Naive B cell (primary cell): Measurements from ENCODE around the gene ATAT1. TPM values are rescaled to one million over a fixed set of nuclear protein-coding genes. Genes with fewer than 3 reads are reported as not detected.
A peak's percentile ranks its signal among the peaks of the same experiment; 100 is the strongest.

Experiments used
- ATAC-seq, 2 donors: fragments of 150-1000 bp; cut with Tn5 transposase; 2 replicates each; pipeline ENCODE4 v1.10.0; 2021; ENCODE audit warnings: low read depth in 2 of 2, mild to moderate bottlenecking in 2 of 2, moderate library complexity in 2 of 2
- DNase-seq: peaks from one replicate; pipeline ENCODE4 v3.0.0; 2022
- H3K27ac Mint-ChIP-seq, 6 donors: one replicate each; pipeline ENCODE4 v1.8.0; 2020 to 2022; ENCODE audit warnings: mild to moderate bottlenecking in 6 of 6, mixed read lengths in 6 of 6, moderate library complexity in 5 of 6, inconsistent platforms in 2 of 6
- H3K27me3 Mint-ChIP-seq, 3 donors: one replicate each; pipeline ENCODE4 v1.8.0; 2021 to 2022; ENCODE audit warnings: mixed read lengths in 3 of 3, mild to moderate bottlenecking in 1 of 3
- H3K36me3 Mint-ChIP-seq, 2 donors: one replicate each; pipeline ENCODE4 v1.8.0; 2020 to 2022; ENCODE audit warnings: mixed read lengths in 2 of 2, inconsistent platforms in 1 of 2, mild to moderate bottlenecking in 1 of 2
- H3K4me1 Mint-ChIP-seq, 3 donors: one replicate each; pipeline ENCODE4 v1.8.0; 2020 to 2022; ENCODE audit warnings: mixed read lengths in 3 of 3, inconsistent platforms in 1 of 3, mild to moderate bottlenecking in 1 of 3, moderate library complexity in 1 of 3
- H3K4me3 Mint-ChIP-seq, 8 donors: one replicate each; pipeline ENCODE4 v1.8.0; 2020 to 2022; ENCODE audit warnings: mild to moderate bottlenecking in 8 of 8, mixed read lengths in 8 of 8, moderate library complexity in 8 of 8, inconsistent platforms in 2 of 8
- H3K9me3 Mint-ChIP-seq, 7 donors: one replicate each; pipeline ENCODE4 v1.8.0; 2020 to 2022; ENCODE audit warnings: mixed read lengths in 7 of 7, mild to moderate bottlenecking in 5 of 7, inconsistent platforms in 2 of 7, moderate library complexity in 1 of 7
- polyA plus RNA-seq, 6 donors: library from polyadenylated mRNA; unstranded; fragments of 300-500 nt; fragmentation: Illumina TruSeq; gene quantifications; one replicate each; pipeline ENCODE4 v1.2.3, GENCODE V29; 2021; ENCODE audit warnings: low read depth in 6 of 6

Gene ATAT1
- polyA plus RNA-seq, 6 donors from 2014 or later: 0.79 to 4.1 (median 2.0) TPM

DNA sequence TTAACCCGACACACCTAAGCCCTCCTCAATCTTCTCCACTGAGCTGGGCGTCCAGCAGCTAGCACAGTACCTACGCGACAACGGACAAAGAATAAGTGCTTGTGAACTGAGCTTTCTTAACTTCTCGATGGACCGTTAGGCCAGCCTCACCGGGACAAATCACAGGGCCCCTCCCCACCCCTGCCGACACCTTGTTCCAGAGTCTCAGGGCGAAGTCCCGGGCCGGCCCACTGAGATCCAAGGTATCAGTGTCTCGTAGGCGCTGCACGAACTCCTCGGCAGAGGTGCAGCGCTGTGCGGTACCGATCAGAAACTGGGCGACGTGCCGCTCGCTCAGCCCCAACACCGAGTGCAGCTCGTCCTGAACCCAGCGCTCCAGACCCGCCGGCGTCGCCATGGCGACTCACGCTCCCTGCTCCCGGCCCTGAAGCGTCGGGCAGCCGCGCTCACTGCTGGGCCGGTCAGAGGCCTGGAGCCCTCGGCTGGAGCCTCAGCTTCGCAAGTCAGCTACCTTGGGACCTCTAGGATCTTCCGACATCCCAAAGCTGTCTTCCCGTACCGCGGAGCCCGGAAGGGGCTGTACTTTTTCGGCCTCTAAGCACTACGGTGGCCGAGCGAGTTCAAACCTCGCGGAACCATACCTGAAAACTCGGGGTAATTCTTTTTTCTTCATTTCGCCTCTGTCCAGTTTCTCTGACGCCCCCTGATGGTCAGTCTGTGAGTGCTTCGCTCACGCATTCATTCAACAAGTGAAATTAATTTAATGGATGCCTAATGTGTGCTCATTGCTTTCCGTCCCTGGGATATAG lies 46.0 kb downstream of the ATAT1 start, which contains the start of gene DHX16:
TSS of gene DHX16 (minus strand) at position 562 of the 809 bp plus-strand sequence. CDS start at position 397, 165 bp downstream.
- ATAC-seq (peak; percentile 82 to 83), DNase-seq (peak; percentile 92)
- H3K9me3 Mint-ChIP-seq: no peaks in the 10 kb centered on the region
- H3K4me1 Mint-ChIP-seq: peaks cover 27 to 43% (median 32%) of the 10 kb centered on the region in 3 donors
- H3K27me3 Mint-ChIP-seq: no peaks in the 10 kb centered on the region
- peak within 1 kb of the TSS; percentile 81 to 96 (median 88) for H3K27ac Mint-ChIP-seq
- H3K4me3 Mint-ChIP-seq: peak within 1 kb of the TSS; percentile 90 to 97 (median 93)
- H3K36me3 Mint-ChIP-seq: peaks cover 17 to 21% of the 10 kb centered on the region in 2 donors

DNA sequence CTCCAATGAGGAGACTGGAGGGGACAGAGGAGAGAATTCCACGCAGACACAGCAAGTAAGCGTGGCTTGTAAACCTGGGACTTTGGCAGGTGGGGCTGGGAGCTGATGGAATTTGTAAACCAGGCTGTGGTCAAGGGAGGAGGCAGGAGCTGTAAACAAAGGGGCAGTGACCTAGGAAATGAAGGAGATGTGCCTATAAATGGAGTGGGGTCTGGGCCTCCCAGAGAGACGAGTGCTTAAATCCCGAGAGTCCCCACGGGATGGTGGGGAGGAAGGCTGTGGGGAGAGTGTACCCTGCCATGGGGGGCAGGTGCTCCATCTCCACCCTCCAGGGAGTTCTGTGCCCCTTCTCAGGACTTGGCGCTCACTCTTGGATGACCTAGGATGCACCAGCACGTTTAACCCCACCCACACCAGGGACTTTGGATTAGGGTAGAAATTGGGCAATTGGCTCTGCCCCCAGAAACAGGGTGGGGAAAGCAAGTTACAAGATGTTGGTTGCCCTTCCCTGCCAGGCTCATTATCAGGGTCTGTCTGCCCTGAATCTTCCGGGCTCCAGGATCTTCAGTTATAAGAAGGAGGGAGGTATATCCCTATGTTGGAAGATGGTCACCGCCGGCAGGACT lies 50.1 kb downstream of the ATAT1 start:
- Mint-ChIP-seq H3K4me3 (peak overlapping the region in 2 of 8 donors; percentile 16 to 21), H3K27ac (peak overlapping the region; percentile 26 to 84 (median 70)), H3K4me1 (peaks cover 46 to 59% (median 48%) of the 10 kb centered on the region in 3 donors), H3K36me3 (peaks cover 8 to 29% of the 10 kb centered on the region in 2 donors), H3K27me3 (no peaks in the 10 kb centered on the region), H3K9me3 (no peaks in the 10 kb centered on the region)
- DNase-seq: no peak
- ATAC-seq: no peak

DNA sequence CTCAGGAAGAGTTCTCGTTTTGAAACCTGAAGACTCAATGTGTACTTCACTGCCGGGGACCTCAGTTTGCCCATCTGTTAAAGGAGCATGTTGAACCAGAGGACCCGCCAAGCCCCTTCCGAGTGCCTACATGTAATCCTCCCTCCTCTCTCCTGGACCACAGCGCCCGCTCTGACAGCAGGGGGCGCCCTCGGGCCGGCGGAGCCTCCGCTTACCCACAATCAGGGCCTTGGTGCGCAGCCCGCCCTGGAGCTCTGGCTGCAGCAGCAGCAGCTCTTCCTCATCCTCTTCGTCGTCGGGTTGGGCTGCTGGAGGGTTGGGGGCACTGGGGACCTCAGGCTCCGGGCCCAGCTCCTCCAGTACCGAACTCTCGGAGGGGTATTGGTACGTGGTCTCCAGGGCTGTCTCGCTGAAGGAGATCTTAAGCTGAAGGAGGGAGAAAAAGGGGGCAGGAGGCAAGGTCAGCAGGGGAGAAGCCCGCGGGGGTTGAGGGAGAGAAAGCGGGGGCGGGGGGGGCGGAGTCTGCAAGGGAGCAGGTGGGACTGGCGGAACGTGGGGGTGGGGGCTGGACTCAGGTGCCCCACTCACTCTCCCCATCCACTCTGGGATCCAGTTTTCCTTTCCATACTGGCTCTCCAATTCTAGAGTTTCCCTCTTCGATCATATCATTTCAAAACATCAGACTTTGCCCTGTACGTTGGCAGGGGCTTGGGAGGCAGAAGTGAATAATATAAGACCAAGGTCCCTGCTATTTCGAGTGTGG lies 52.5 kb downstream of the ATAT1 start:
- Mint-ChIP-seq H3K27ac (peak overlapping the region in 5 of 6 donors; percentile 27 to 95 (median 83)), H3K9me3 (no peaks in the 10 kb centered on the region), H3K36me3 (peaks cover 8 to 44% of the 10 kb centered on the region in 2 donors), H3K27me3 (no peaks in the 10 kb centered on the region), H3K4me1 (peaks cover 53 to 58% (median 54%) of the 10 kb centered on the region in 3 donors), H3K4me3 (peak overlapping the region; percentile 93 to 100 (median 98))
- peak; percentile 42 to 51 for ATAC-seq
- peak; percentile 91 for DNase-seq

DNA sequence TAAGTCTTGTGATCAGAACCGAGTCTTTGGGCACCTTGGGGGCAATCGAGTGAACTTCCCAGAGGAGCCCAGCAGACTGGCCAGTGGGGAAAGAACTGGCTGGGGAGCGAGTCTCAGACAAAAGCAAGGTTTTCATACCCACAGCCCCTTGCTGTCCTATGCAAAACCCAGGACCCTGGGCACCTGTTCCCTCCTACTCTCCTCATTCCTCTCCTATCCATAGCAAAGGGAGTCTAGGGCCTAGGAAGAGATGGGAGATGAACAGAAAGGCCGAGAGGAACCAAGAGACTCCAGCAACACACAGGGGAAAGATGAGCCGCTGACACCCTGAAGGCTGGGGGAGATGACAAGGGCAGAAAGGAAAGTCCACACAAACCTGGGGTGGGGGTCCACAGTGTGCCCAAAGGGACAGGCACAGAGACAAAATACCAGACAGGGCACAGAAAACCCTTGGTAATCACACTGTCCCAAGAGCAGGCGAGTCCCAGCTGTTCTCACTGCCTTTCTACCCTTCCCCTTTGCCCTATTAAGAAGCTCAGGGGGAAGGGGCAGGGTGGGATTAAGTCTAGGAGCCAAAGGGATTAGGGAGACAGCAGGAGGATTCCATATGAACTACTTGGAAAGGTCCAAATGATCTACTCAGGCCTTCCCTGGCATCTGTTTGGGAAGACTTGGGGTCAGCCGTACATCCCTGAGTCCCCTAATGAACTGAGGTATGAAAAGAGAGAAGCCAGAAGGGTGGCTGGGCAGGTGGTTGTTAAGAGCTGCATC lies 53.3 kb downstream of the ATAT1 start:
- no peaks in the 10 kb centered on the region for H3K27me3 Mint-ChIP-seq
- H3K4me1 Mint-ChIP-seq: peaks cover 54 to 63% (median 56%) of the 10 kb centered on the region in 3 donors
- ATAC-seq: no peak
- H3K27ac Mint-ChIP-seq: peak overlapping the region; percentile 21 to 99 (median 82)
- H3K9me3 Mint-ChIP-seq: no peaks in the 10 kb centered on the region
- peak overlapping the region; percentile 93 to 100 (median 98) for H3K4me3 Mint-ChIP-seq
- no peak for DNase-seq
- H3K36me3 Mint-ChIP-seq: peaks cover 8 to 51% of the 10 kb centered on the region in 2 donors

DNA sequence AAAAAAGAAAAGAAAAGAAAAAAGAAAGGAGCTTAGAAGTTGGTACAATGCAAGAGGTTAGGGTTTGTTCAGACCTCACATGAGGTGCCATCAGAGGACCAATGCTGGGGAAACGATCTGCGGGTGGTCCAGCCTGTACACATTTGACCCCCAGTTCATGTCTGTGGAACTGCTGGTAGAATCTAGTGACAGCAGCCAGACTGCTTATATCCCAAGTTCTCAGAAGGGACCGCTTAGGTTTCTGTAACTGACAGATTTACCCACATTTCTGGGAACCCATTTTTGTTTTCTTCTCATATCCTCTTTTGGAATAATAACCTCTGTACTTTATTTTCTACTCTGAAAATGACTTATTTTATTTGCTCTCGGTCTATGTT lies 55.1 kb downstream of the ATAT1 start:
- no peak for DNase-seq
- Mint-ChIP-seq H3K36me3 (peaks cover 0 to 58% of the 10 kb centered on the region in 2 donors), H3K9me3 (peaks cover 0 to 2% (median 0%) of the 10 kb centered on the region in 7 donors), H3K27ac (peak overlapping the region; percentile 95 to 100 (median 98)), H3K4me3 (peak overlapping the region; percentile 93 to 100 (median 98)), H3K27me3 (no peaks in the 10 kb centered on the region), H3K4me1 (peaks cover 49 to 69% (median 57%) of the 10 kb centered on the region in 3 donors)
- ATAC-seq: no peak

DNA sequence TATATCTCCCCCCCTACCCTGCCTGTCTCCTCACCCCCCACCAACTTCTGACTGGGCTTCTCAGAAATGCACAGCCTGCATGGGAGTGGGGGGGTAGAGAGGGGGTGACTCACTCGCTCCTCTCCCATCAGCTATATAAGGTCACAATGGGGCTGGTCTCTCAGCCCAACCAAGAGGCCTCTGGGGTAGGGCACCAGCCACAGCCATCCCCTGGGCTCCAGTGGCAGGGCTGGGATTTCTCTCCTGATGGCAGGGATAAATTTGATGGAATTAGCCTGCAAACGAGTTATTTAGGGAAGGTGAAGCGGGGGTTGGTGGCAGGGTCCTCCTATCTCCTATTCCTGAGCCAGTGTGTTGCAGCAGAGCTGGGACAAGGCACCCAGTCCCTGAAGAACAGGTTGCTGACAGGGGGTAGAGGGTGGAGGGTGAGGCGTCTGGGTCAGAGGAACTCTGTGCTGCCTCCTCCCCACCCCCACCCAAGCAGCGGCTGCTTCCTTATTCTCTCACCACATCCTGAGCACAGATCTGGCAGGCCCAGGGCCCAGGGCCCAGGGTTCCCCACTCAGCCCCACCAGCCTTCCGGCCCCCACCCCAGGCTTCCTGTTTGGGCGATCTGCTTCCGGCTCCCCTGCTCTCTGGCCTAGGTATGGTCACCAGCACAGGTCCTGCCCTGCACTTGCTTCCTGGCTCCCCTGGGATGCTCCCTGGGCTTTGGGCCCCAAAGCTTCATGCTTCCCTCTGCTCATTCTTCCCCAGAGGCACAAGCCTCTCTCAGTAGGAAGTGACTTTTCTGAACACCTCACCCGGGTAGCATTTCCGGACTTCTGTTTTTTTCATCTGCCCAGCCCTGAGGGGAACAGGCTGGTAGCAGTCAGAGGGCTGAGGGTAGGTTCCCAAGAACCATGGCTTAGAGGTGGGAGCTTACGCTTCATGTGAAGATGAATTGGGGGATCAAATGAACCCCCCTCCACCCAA lies 55.8 kb downstream of the ATAT1 start:
- DNase-seq: peak; percentile 95
- H3K27ac Mint-ChIP-seq: peak overlapping the region; percentile 95 to 100 (median 98)
- peaks cover 0 to 2% (median 0%) of the 10 kb centered on the region in 7 donors for H3K9me3 Mint-ChIP-seq
- peak; percentile 73 to 76 for ATAC-seq
- H3K27me3 Mint-ChIP-seq: no peaks in the 10 kb centered on the region
- H3K4me3 Mint-ChIP-seq: peak overlapping the region; percentile 93 to 100 (median 98)
- peaks cover 0 to 58% of the 10 kb centered on the region in 2 donors for H3K36me3 Mint-ChIP-seq
- peaks cover 46 to 71% (median 58%) of the 10 kb centered on the region in 3 donors for H3K4me1 Mint-ChIP-seq

DNA sequence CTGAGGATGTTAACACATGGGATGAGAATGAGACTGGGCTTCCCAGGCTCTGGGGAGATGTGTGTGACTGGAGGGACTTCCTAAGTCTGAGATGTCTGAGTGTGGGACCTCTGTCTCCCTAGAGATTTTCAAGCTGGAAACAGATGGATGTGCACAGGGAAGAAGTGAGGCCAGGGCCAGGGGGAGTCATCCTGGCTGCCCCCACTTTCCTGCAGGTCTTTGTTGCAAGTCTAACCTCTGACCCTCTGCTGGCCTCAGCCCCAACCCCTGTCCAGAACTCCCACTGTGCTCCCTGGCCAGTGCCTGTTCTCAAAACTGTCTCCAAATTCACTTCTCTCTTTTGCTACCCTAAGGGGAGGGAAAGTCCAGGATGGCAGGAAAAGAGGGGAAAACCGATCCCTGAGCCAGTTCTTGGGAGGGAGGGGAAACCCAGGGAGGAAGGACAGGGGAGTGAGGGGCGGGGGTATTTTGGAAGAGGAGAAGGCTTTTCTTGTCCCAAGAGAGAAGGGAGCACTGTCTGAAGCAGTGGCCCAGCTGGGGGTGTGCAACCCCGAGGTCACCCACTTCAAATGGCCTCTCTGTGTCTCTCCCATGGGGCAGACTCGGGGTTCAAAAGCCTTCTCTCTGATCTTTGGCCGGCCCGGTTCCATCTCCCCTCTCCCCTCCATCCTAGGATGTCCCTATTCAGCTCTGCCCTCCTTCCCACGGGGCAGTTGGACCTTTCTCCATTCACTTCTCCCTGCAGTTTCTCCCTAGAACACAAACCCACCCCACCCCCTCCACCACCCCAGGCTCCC lies 56.7 kb downstream of the ATAT1 start:
- Mint-ChIP-seq H3K4me1 (peaks cover 56 to 80% (median 68%) of the 10 kb centered on the region in 3 donors), H3K27ac (peak overlapping the region; percentile 95 to 100 (median 98)), H3K36me3 (peaks cover 0 to 58% of the 10 kb centered on the region in 2 donors), H3K4me3 (peak overlapping the region; percentile 93 to 100 (median 98)), H3K9me3 (peaks cover 0 to 2% (median 0%) of the 10 kb centered on the region in 7 donors), H3K27me3 (no peaks in the 10 kb centered on the region)
- ATAC-seq (no peak), DNase-seq (no peak)

DNA sequence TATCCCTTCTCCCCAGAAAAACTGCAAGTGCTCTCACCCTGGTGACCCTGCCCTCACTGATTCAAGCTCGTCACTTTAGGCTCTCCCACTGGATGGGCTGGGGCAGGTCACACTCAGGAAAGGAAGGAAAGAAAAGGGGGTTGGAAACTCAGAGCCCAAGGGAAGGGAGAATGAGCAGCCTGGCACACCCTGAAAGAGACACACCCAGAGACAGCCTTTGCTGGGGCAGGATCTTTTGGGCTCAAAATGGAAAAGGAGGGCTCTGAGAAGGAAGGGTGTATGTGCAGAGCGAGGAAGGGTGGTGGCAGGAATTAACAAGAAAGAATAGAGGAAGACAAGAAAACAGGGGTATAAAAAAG lies 57.3 kb downstream of the ATAT1 start:
- H3K36me3 Mint-ChIP-seq: peaks cover 0 to 54% of the 10 kb centered on the region in 2 donors
- H3K9me3 Mint-ChIP-seq: peaks cover 0 to 2% (median 0%) of the 10 kb centered on the region in 7 donors
- H3K4me1 Mint-ChIP-seq: peaks cover 56 to 84% (median 70%) of the 10 kb centered on the region in 3 donors
- peak overlapping the region; percentile 93 to 100 (median 98) for H3K4me3 Mint-ChIP-seq
- ATAC-seq: no peak
- H3K27me3 Mint-ChIP-seq: no peaks in the 10 kb centered on the region
- H3K27ac Mint-ChIP-seq: peak overlapping the region; percentile 1 to 100 (median 98)
- DNase-seq: no peak

DNA sequence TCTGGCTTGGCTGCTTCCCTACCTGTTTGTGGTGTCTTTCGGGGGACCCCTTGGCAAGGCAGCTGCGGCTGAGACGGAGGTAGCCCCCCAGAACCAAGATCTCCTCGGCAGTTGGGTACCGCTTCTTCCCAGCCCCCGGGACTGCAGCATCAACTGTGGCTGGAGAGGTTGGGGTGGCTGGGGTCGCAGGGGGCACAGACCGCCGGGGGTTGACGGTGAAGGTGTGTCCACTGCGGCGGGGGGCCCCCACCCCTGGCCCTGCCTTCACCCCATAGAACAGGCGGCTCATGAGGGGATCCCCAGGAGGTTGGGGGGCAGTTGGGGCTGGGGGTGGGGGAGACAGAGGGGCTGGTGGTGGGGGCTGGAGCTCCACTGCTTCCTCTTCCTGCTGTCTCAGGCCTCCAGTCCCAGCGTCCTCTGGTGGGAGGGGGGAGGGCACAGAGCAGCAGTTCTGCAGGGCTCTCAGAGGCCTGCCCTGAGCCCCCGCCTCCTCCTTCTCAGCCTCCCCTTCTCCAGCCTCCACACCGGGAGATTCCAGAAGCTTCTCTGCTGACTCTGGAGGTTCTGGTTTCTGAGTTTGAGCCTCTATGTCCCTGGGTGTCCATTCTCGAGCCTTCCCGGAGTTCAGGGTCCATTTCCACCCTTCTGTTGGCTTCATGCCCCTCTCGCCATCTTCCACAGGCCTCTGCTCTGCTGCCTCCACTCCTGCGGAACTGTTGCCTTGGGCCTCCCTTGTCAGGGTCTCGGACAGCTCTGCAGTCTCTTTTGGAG lies 57.9 kb downstream of the ATAT1 start:
- peaks cover 0 to 48% of the 10 kb centered on the region in 2 donors for H3K36me3 Mint-ChIP-seq
- H3K4me3 Mint-ChIP-seq: peak overlapping the region; percentile 93 to 100 (median 98)
- ATAC-seq (no peak), DNase-seq (no peak)
- H3K27me3 Mint-ChIP-seq: no peaks in the 10 kb centered on the region
- H3K27ac Mint-ChIP-seq: peak overlapping the region; percentile 1 to 100 (median 98)
- peaks cover 56 to 84% (median 70%) of the 10 kb centered on the region in 3 donors for H3K4me1 Mint-ChIP-seq
- peaks cover 0 to 2% (median 0%) of the 10 kb centered on the region in 7 donors for H3K9me3 Mint-ChIP-seq

DNA sequence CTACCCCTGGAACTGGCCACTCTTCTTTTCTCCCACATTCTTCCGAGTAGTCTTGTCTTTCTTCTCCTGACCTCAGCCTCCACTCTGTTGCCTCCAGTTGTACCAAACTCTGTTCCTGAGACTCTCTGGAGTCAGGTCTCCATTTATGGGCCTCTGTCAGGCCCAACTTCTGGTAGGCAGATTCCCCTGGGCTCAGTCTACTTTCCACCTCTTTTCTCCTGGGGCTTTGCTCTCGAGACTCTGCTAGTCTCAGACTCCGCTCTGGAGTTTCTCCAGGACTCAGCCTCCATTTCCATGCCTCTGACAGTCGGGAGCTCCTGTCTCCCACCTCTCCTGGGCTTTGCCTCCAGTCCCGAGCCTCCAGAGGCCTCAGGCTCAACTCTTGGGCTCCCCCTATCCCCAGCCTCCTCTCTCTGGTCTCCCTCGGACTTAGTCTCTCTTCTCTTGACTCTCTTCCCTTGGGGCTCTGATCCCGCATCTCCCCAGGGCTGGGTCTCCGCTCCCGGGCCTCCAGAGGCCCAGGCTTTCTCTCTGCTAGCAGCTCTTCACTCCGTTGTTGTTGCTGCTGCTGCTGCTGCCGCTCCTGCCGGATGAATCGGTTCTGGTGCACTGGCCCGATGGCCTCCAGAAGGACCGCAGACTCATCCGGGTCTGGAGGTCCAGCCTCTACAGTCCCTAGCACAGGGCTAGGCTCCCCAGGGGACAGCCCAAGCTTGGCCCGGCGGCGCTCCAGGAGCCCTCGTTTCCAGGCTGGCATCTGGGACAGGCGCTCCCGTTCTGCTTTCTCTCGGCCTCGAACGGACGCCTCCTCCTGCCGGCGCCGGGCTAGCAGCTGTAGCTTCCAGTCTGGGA lies 58.7 kb downstream of the ATAT1 start:
- H3K27ac Mint-ChIP-seq: peak overlapping the region; percentile 89 to 99 (median 96)
- H3K4me1 Mint-ChIP-seq: peaks cover 56 to 84% (median 70%) of the 10 kb centered on the region in 3 donors
- DNase-seq (no peak), ATAC-seq (no peak)
- H3K9me3 Mint-ChIP-seq: peaks cover 0 to 2% (median 0%) of the 10 kb centered on the region in 7 donors
- peak overlapping the region; percentile 93 to 100 (median 98) for H3K4me3 Mint-ChIP-seq
- H3K36me3 Mint-ChIP-seq: peaks cover 0 to 47% of the 10 kb centered on the region in 2 donors
- no peaks in the 10 kb centered on the region for H3K27me3 Mint-ChIP-seq
